ENCODE data around the gene CYP2W1. TPM values are rescaled to one million over a fixed set of nuclear protein-coding genes. Genes with fewer than 3 reads are reported as not detected.

CYP2W1 gene
- total RNA-seq, 2 experiments from 2014 or later, result not detected

GRCh38 chr7:974172-974571 lies 8.8 kb upstream of the CYP2W1 start:
- peak overlapping the region; percentile 92 for H3K27ac Mint-ChIP-seq
- H3K9me3 Mint-ChIP-seq (ENCODE audit: insufficient read depth), result no peaks in the 10 kb centered on the region
- peak overlapping the region; percentile 93 for H3K4me3 Mint-ChIP-seq
- no peak for ATAC-seq
- no peak for DNase-seq
- peaks cover 28% of the 10 kb centered on the region for H3K4me1 Mint-ChIP-seq (ENCODE audit: low read depth)
- ChIA-PET CTCF (interaction anchor here (1.4 to 4.7 kb wide), 3 partner anchors 19 to 202 kb away, joined by 5 to 28 read pairs (median 11); no protein-coding TSS in a partner anchor), POLR2A (interaction anchor here (0.6 to 3.1 kb wide), 10 partner anchors 8 to 1380 kb away, joined by 3 to 23 read pairs (median 4); no protein-coding TSS in a partner anchor)
- peaks cover 33% of the 10 kb centered on the region for H3K36me3 Mint-ChIP-seq (ENCODE audit: low read depth)
- no peaks in the 10 kb centered on the region for H3K27me3 Mint-ChIP-seq (ENCODE audit: low read depth)

DNA sequence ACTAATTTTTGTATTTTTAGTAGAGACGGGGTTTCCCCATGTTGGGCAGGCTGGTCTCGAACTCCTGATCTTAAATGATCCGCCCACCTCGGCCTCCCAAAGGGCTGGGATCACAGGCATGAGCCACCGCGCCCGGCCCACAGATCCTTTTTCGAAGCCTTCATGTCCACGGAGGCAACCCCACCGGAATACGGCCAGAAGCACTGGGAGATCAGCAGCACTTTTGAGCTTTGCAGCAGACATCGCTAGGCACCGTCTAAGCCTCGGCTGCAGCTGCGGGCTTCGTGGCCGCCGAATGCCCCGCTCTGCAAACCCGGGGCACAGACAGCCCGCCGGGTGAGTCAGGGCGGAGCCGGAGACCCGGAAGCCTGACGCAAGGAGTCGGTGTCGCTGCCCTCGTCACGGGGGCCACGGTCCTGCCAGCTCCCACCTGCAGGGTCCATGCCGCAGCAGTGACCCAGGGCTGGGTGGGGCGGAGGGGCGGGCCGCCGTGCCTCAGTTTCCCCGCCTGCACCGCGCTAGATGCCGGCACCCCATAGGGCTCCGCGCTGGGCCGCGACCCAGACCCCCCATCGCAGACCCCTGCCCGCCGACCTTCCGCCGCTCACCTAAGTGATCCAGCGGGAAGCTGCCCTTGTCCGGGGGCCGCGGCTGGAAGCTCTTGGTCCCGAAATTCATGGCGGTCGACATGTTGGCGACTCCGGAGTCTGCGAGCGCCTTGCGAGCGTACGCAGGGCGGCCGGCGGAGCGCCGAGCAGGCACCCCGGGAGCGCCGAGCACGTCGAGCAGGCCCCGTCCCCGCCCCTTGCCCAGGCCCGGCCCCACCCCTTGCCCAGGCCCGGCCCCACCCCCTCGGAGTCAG lies 7.9 kb upstream of the CYP2W1 start, which contains the start of gene COX19:
Gene COX19 (minus strand): TSS at position 730 of the 862 bp plus-strand sequence. CDS start 40 bp downstream, at position 690.
- ChIA-PET CTCF (interaction anchor here (0.9 to 4.7 kb wide), 7 partner anchors 18 to 201 kb away, joined by 3 to 28 read pairs (median 4); no protein-coding TSS in a partner anchor), POLR2A (interaction anchor here (0.6 to 3.1 kb wide), 19 partner anchors 9 to 1379 kb away, joined by 3 to 23 read pairs (median 4); partner anchors contain the start of gene GET4)
- H3K27me3 Mint-ChIP-seq (ENCODE audit: low read depth), result no peaks in the 10 kb centered on the region
- H3K4me3 Mint-ChIP-seq, result peak within 1 kb of the TSS; percentile 93
- H3K9me3 Mint-ChIP-seq (ENCODE audit: insufficient read depth), result no peaks in the 10 kb centered on the region
- peaks cover 28% of the 10 kb centered on the region for H3K36me3 Mint-ChIP-seq (ENCODE audit: low read depth)
- ATAC-seq (peak; percentile 91), DNase-seq (peak; percentile 92)
- H3K27ac Mint-ChIP-seq, result peak within 1 kb of the TSS; percentile 92
- H3K4me1 Mint-ChIP-seq (ENCODE audit: low read depth), result peaks cover 28% of the 10 kb centered on the region

GRCh38 chr7:975702-976473 lies 7.1 kb upstream of the CYP2W1 start:
- ChIA-PET POLR2A (interaction anchor here (0.8 to 3.1 kb wide), 14 partner anchors 9 to 1378 kb away, joined by 3 to 23 read pairs (median 4); partner anchors contain the start of gene GET4), CTCF (interaction anchor here (0.8 to 4.7 kb wide), 6 partner anchors 17 to 200 kb away, joined by 3 to 28 read pairs (median 4); no protein-coding TSS in a partner anchor)
- DNase-seq (no peak), ATAC-seq (no peak)
- Mint-ChIP-seq H3K4me3 (peak overlapping the region; percentile 93), H3K9me3 (ENCODE audit: insufficient read depth) (no peaks in the 10 kb centered on the region), H3K36me3 (ENCODE audit: low read depth) (peaks cover 25% of the 10 kb centered on the region), H3K27me3 (ENCODE audit: low read depth) (no peaks in the 10 kb centered on the region), H3K27ac (no peak overlapping the region), H3K4me1 (ENCODE audit: low read depth) (peaks cover 26% of the 10 kb centered on the region)

GRCh38 chr7:976901-977325 lies 6.1 kb upstream of the CYP2W1 start:
- no peak for DNase-seq
- Mint-ChIP-seq H3K9me3 (ENCODE audit: insufficient read depth) (no peaks in the 10 kb centered on the region), H3K27me3 (ENCODE audit: low read depth) (no peaks in the 10 kb centered on the region), H3K27ac (no peak overlapping the region), H3K4me3 (no peak overlapping the region), H3K36me3 (ENCODE audit: low read depth) (peaks cover 18% of the 10 kb centered on the region), H3K4me1 (ENCODE audit: low read depth) (peaks cover 20% of the 10 kb centered on the region)
- no peak for ATAC-seq
- POLR2A ChIA-PET, result interaction anchor here (0.7 to 0.8 kb wide), 3 partner anchors 359 to 1108 kb away, joined by 3 read pairs; no protein-coding TSS in a partner anchor
- CTCF ChIA-PET, result interaction anchor here (0.7 to 0.8 kb wide), 2 partner anchors 16 to 193 kb away, joined by 3 read pairs; no protein-coding TSS in a partner anchor

- Mint-ChIP-seq H3K27me3 (ENCODE audit: low read depth) (no peaks in the 10 kb centered on the region), H3K36me3 (ENCODE audit: low read depth) (peaks cover 13% of the 10 kb centered on the region), H3K27ac (no peak overlapping the region), H3K4me1 (ENCODE audit: low read depth) (peaks cover 14% of the 10 kb centered on the region), H3K9me3 (ENCODE audit: insufficient read depth) (no peaks in the 10 kb centered on the region), H3K4me3 (no peak overlapping the region)
- no peak for ATAC-seq
- CTCF ChIA-PET, result interaction anchor here (1.3 to 2.1 kb wide), 2 partner anchors 16 to 88 kb away, joined by 6 to 11 read pairs; no protein-coding TSS in a partner anchor
- POLR2A ChIA-PET, result interaction anchor here (0.7 kb wide), 1 partner anchor 487 kb away, joined by 3 read pairs; no protein-coding TSS in a partner anchor
- no peak for DNase-seq
Measured at GRCh38 chr7:977326-978048, 5.5 kb upstream of the CYP2W1 start.

- H3K4me3 Mint-ChIP-seq, result no peak overlapping the region
- no peaks in the 10 kb centered on the region for H3K9me3 Mint-ChIP-seq (ENCODE audit: insufficient read depth)
- no peak overlapping the region for H3K27ac Mint-ChIP-seq
- no peaks in the 10 kb centered on the region for H3K27me3 Mint-ChIP-seq (ENCODE audit: low read depth)
- H3K36me3 Mint-ChIP-seq (ENCODE audit: low read depth), result peaks cover 9% of the 10 kb centered on the region
- H3K4me1 Mint-ChIP-seq (ENCODE audit: low read depth), result peaks cover 9% of the 10 kb centered on the region
- POLR2A ChIA-PET, result no interaction called here
- CTCF ChIA-PET, result interaction anchor here (1.3 to 2.1 kb wide), 2 partner anchors 15 to 88 kb away, joined by 6 to 11 read pairs; no protein-coding TSS in a partner anchor
- ATAC-seq (no peak), DNase-seq (no peak)
Measured at GRCh38 chr7:978049-978346, 5.0 kb upstream of the CYP2W1 start.

GRCh38 chr7:978416-979091 lies 4.4 kb upstream of the CYP2W1 start:
- Mint-ChIP-seq H3K36me3 (ENCODE audit: low read depth) (peaks cover 3% of the 10 kb centered on the region), H3K9me3 (ENCODE audit: insufficient read depth) (no peaks in the 10 kb centered on the region), H3K27me3 (ENCODE audit: low read depth) (no peaks in the 10 kb centered on the region), H3K4me3 (no peak overlapping the region), H3K4me1 (ENCODE audit: low read depth) (peaks cover 3% of the 10 kb centered on the region), H3K27ac (no peak overlapping the region)
- POLR2A ChIA-PET, result interaction anchor here (0.7 to 1.1 kb wide), 2 partner anchors 12 to 103 kb away, joined by 3 read pairs; partner anchors contain the start of gene GET4
- ATAC-seq (no peak), DNase-seq (no peak)
- CTCF ChIA-PET, result interaction anchor here (1.3 to 2.1 kb wide), 2 partner anchors 15 to 87 kb away, joined by 6 to 11 read pairs; no protein-coding TSS in a partner anchor

DNA sequence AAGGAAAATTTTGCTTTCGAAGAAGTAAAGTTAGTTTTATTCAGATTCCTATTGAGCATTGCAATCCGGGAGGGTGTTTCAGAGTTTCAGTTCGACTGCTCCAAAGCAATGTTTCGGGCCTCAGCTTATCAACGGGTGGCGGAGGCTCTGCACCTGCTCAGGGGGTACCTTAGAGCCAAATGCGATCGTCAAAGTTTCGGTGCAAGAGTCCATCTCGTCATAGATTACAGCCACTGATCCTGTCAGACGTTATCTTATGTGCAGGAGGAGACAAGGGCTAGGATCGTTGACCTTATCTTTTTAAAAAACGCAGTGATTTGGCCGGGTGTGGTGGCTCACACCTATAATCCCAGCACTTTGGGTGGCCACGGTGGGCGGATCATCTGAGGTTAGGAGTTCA lies 3.8 kb upstream of the CYP2W1 start:
- Mint-ChIP-seq H3K27me3 (ENCODE audit: low read depth) (no peaks in the 10 kb centered on the region), H3K4me3 (no peak overlapping the region), H3K9me3 (ENCODE audit: insufficient read depth) (no peaks in the 10 kb centered on the region), H3K27ac (no peak overlapping the region), H3K36me3 (ENCODE audit: low read depth) (peaks cover 3% of the 10 kb centered on the region), H3K4me1 (ENCODE audit: low read depth) (peaks cover 3% of the 10 kb centered on the region)
- CTCF ChIA-PET, result interaction anchor here (1.3 to 2.1 kb wide), 2 partner anchors 14 to 87 kb away, joined by 6 to 11 read pairs; no protein-coding TSS in a partner anchor
- ATAC-seq (no peak), DNase-seq (no peak)
- POLR2A ChIA-PET, result interaction anchor here (0.7 to 1.1 kb wide), 2 partner anchors 12 to 103 kb away, joined by 3 read pairs; partner anchors contain the start of gene GET4

DNA sequence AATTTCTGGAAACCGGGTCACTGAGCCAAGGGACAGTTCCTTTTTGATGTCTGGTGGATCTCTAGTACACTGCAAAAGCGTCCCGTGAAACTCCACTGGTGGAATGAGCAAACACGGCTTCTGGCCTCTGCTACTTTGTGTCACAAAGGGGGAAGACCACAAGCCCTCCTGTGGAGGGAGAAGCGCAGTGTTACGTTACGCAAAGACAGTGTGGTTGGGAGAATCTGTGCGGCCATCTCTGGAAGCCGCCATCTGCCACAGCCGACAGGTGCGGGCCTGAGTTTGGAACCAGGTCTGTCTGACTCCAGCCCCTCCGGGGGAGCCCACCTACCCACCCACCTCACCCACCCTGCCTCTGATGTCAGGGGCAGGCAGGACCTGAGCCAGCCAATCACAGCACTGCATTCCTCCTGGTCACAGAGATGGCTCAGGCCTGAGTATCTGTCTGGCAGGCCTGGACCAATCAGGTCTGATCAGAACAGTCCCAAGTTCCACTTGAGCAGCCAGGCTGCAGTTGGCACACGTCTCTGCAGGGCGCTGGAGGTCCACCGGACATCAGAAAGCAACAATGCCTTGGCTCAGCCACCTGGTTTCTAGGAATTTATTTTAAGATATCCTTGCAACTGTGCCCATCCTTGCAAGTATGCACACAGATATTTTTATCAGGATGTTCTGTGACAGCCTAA lies 3.0 kb upstream of the CYP2W1 start:
- H3K27me3 Mint-ChIP-seq (ENCODE audit: low read depth), result no peaks in the 10 kb centered on the region
- H3K27ac Mint-ChIP-seq, result no peak overlapping the region
- no peak overlapping the region for H3K4me3 Mint-ChIP-seq
- ChIA-PET CTCF (no interaction called here), POLR2A (no interaction called here)
- no peaks in the 10 kb centered on the region for H3K4me1 Mint-ChIP-seq (ENCODE audit: low read depth)
- ATAC-seq (no peak), DNase-seq (no peak)
- no peaks in the 10 kb centered on the region for H3K36me3 Mint-ChIP-seq (ENCODE audit: low read depth)
- H3K9me3 Mint-ChIP-seq (ENCODE audit: insufficient read depth), result no peaks in the 10 kb centered on the region
